Hepatocyte (in vitro differentiated cells): ENCODE measurements around the gene AIFM2.
"Not testable (repeated sequence)": the region's sequence is repeated elsewhere in the genome, so short reads cannot be mapped to it uniquely, and the experiment has no call there.

Experiments used
- CTCF ChIP-seq: fragments of 200-600 bp; sonication (generic); IDR thresholded peaks from 2 replicates; pipeline ENCODE4 v1.5.1; 2016; ENCODE audit warnings: antibody characterized with exemption, mild to moderate bottlenecking; ENCODE audit not compliant: poor library complexity
- EZH2 ChIP-seq: fragments of 200-600 bp; sonication (generic); IDR thresholded peaks from 2 replicates; pipeline ENCODE4 v1.6.1; 2016; ENCODE audit warnings: antibody characterized with exemption, mild to moderate bottlenecking, borderline replicate concordance

DNA sequence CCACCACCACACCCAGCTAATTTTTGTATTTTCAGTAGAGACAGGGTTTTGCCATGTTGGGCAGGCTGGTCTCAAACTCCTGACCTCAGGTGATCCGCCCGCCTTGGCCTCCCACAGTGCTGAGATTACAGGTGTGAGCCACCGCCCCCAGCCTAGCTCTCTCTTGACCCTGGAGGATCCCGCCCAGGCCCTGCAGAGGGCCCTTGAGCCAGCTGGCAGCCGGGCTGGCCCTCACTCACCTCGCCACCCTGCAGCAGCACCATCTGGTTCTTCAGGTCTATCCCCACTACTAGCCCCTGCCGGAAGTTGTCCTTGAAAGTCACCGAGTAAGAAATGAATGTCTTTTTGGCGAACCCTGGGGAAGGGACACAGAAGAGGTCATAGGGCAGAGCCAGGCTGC, 9.5 kb downstream of the AIFM2 start:
- not testable (repeated sequence) for TF ChIP-seq CTCF, EZH2
